Stimulated activated CD4-positive, alpha-beta T cell treated with anti-CD3 and anti-CD28 coated beads, Interleukin-1b, Interleukin-23, amount 100 ng/mL, for 1 hour (primary cell): ENCODE results near the gene VIPR2.
"Not testable (repeated sequence)": the region's sequence is repeated elsewhere in the genome, so short reads cannot be mapped to it uniquely, and the experiment has no call there.

Experiments used
- DNase-seq, 2 donors: peaks; one replicate each; pipeline ENCODE4 v3.0.0-alpha.2; 2020; ENCODE audit warnings: low read depth in 2 of 2

Gene VIPR2

GRCh38 chr7:159091480-159092475, 52.9 kb downstream of the VIPR2 start:
- DNase-seq, result no peak

DNA sequence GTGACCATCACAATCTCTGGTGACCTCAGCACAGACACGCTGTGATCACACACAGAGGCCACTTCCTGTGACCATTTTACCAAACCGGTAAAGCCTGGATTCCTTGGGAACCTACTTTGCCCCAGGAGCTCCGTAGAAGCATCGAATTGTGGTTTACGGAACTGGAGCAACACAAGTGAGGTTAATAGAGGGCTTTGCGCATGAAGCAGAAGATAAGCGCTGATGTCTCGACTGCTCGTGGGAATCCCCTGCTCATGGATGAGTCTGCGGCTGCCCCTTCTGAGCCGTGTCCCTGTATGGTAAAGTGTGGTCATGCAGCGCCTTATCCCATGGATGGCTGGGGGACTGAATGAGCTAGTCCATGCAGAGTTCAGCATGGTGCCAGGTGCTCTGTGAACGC, 53.6 kb downstream of the VIPR2 start:
- DNase-seq, result no peak

- DNase-seq, result no peak
Observed at GRCh38 chr7:159088016-159088865, 56.4 kb downstream of the VIPR2 start.

GRCh38 chr7:159086301-159086925, 58.3 kb downstream of the VIPR2 start:
- no peak for DNase-seq

- DNase-seq, result no peak
Observed at GRCh38 chr7:159084069-159084801, 60.4 kb downstream of the VIPR2 start.

- DNase-seq, result no peak
Observed at GRCh38 chr7:159083698-159084068, 61.0 kb downstream of the VIPR2 start.

DNA sequence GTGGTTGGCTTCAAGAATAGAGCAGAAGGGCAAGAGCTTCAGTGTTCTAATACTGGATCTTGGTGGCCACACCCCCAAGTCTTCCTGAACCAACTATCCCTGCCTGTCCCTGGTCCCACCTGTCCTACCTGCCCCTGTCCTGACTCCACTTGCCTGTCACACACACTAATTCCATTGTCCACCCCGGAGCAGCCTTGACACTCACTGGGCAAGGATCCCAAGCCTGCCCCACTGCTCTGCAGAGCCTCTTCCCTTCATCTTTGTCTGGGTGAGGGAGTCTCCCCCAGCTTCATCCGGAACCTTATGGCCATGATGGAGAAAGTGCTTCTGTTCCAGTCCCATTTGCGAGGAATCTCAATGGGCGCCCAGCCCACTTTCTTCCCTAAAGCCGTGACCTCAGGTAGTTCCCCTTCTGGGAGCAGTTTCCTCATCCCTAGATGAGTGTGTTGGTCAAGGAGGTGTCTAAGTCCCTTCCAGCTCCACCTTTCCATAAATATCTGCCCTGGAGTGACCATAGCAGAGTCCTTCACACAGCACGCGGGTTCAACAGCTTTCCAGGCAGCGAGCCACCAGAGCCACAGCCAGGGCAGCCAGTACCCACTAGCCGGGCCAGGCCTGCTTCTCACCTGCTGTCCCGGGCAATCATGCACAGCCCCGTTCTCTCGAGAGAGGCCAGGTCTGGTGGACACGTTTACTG, 61.5 kb downstream of the VIPR2 start:
- no peak for DNase-seq

GRCh38 chr7:159082075-159082474, 62.6 kb downstream of the VIPR2 start:
- not testable (repeated sequence) for DNase-seq

DNA sequence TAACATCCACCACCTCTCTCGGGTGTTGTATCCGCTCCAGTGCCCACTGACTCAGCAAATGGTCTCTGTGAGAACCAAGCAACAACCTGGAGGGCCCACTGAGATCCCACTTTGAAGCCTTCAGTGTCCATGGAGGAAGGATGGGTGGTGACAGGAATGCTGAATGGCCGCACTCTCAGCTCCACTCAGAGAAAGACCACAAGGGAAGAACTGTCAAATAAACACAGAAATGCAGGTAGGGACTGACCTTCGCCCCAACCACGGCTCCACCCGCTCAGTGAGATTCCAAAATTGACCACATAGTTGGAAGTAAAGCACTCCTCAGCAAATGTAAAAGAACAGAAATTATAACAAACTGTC, 65.8 kb downstream of the VIPR2 start:
- DNase-seq, result no peak

- DNase-seq, result no peak
Observed at GRCh38 chr7:159078193-159078910, 66.3 kb downstream of the VIPR2 start.

- DNase-seq, result no peak
Observed at GRCh38 chr7:159076333-159076732, 68.3 kb downstream of the VIPR2 start.

GRCh38 chr7:159075563-159076238, 69.0 kb downstream of the VIPR2 start:
- DNase-seq, result no peak

- DNase-seq, result no peak
Observed at GRCh38 chr7:159071260-159071659, 73.4 kb downstream of the VIPR2 start.

GRCh38 chr7:159070431-159071148, 74.1 kb downstream of the VIPR2 start:
- no peak for DNase-seq

DNA sequence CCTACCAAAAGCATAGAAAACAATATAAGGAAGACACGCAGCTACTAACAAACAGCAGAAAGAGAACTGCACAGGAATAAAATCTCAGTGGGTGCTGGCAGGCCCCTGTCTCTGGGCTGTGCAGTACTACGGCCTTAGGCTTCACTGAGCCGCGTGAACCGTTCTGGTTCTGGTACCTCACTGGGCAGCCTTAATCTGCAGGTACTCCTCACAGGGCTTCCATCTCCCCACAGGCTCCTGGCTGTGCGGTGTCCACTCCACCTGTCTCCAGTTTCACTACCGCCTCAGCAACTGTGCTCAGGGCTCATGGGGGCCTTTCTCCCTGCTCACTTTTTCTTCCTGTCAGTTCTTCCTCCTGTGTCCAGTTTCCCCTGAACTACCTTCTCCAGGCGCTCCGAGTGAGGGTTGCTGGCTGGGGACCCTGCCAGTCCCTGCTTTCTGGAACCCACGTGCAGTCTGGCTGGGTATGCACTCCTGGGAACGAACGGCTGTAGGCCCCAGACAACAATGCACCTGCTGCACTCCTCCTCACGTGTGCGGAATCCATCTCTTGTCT, 75.7 kb downstream of the VIPR2 start:
- no peak for DNase-seq

- DNase-seq, result no peak
Observed at GRCh38 chr7:159068488-159068811, 76.2 kb downstream of the VIPR2 start.

DNA sequence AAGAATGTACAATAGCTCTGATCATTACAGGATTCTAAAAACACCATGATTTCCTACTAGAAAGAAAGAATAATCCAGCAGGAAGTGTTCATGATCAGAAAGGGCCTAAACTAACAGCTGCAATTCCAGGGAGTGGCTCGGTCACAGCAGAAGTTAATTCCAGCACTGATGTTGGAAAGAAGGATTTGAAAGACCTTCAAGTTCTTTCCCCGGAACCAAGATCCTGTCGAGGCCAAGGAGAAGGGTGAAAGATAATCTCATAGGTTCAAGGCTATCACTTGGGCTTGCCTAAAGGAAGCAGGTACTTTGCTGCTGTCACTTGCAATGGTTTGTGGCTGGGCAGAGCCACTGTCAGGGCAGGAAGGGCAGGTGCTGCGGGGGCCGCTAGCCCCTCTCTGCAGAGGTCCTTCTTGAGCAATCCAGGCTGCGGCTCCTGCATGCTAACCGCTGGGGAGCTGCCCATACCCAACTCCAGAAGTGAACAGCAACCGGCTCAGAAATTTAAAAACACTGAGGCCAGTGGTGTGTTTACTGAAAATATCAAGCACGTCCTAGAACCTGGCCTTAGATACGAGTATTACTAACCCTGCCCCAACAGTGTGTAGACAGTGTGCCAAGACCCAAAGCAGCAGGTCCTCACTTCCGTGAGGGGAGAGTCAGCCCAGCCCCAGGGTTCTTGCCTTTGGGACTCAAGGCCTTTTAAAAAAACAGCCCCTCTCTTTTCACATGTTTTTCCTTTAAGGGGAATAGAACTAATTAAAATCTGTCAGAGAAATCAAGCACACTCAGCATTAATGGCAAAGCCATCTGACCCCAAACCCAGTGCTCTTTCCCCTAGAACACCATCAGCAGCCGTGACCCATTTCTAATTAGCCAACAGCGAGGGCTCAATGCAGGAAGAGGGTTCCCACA, 76.8 kb downstream of the VIPR2 start:
- no peak for DNase-seq
